ENCODE measurements around the gene AKAP4.

The AKAP4 gene

GRCh38 chrX:50158593-50158992 lies 42.2 kb downstream of the AKAP4 start:
- H3K4me3 ChIP-seq (ENCODE audit: low read depth, low read length) = no peak overlapping the region
- TF ChIP-seq CTCF (IDR thresholded peaks at IDR 0.05; ENCODE audit: borderline replicate concordance, insufficient read depth, low read depth, low read length) = no peak

GRCh38 chrX:50157545-50158135 lies 43.2 kb downstream of the AKAP4 start:
- H3K4me3 ChIP-seq (ENCODE audit: low read depth, low read length) = no peak overlapping the region
- no peak for TF ChIP-seq CTCF (IDR thresholded peaks at IDR 0.05; ENCODE audit: borderline replicate concordance, insufficient read depth, low read depth, low read length)

- no peak overlapping the region for H3K4me3 ChIP-seq (ENCODE audit: low read depth, low read length)
- TF ChIP-seq CTCF (IDR thresholded peaks at IDR 0.05; ENCODE audit: borderline replicate concordance, insufficient read depth, low read depth, low read length) = no peak
Observed at GRCh38 chrX:50154429-50154828, 46.4 kb downstream of the AKAP4 start.

- TF ChIP-seq CTCF (IDR thresholded peaks at IDR 0.05; ENCODE audit: borderline replicate concordance, insufficient read depth, low read depth, low read length) = no peak
- H3K4me3 ChIP-seq (ENCODE audit: low read depth, low read length) = no peak overlapping the region
Observed at GRCh38 chrX:50152456-50152855, 48.4 kb downstream of the AKAP4 start.

- no peak for TF ChIP-seq CTCF (IDR thresholded peaks at IDR 0.05; ENCODE audit: borderline replicate concordance, insufficient read depth, low read depth, low read length)
Observed at GRCh38 chrX:50147972-50148371, 52.8 kb downstream of the AKAP4 start.

More at GRCh38 chrX:50147972-50148371, 52.8 kb downstream of the AKAP4 start:
- H3K4me3 ChIP-seq (ENCODE audit: low read depth, low read length) = no peak overlapping the region
